ENCODE results near the gene LAMB2. TPM values are rescaled to one million over a fixed set of nuclear protein-coding genes. Genes with fewer than 3 reads are reported as not detected.

The LAMB2 gene
- total RNA-seq, 1 donor from 2014 or later: not detected

DNA sequence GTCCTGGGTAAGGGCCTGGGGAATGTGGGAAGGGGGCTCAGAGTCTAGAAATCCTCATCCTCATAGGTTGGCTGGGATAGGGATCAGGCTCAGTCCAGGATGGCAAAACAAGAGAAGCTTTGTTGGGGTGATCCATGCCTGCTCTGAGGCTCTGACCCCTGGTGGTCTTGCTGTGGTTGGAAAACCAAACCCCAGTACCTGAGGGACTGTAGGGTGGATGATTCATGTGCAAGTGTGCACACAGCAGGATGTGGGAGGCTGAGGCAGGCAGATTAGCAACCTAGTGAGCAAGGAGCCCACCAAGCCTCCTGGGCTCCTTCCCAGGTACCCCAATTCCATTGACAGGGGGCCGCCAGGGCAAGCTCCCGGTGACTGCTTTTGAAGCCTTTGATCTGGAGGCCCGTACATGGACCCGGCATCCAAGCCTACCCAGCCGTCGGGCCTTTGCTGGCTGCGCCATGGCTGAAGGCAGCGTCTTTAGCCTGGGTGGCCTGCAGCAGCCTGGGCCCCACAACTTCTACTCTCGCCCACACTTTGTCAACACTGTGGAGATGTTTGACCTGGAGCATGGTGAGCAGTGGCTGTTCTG is 41.6 kb upstream of the LAMB2 start:
- ATAC-seq (ENCODE audit: low read depth): no peak
- no peak for DNase-seq
- Mint-ChIP-seq H3K36me3 (ENCODE audit: low read depth) (no peaks in the 10 kb centered on the region), H3K27ac (no peak overlapping the region), H3K9me3 (no peaks in the 10 kb centered on the region), H3K27me3 (peaks cover 9% of the 10 kb centered on the region), H3K4me3 (no peak overlapping the region), H3K4me1 (peaks cover 5% of the 10 kb centered on the region)
- TF ChIP-seq, protein P1, sequence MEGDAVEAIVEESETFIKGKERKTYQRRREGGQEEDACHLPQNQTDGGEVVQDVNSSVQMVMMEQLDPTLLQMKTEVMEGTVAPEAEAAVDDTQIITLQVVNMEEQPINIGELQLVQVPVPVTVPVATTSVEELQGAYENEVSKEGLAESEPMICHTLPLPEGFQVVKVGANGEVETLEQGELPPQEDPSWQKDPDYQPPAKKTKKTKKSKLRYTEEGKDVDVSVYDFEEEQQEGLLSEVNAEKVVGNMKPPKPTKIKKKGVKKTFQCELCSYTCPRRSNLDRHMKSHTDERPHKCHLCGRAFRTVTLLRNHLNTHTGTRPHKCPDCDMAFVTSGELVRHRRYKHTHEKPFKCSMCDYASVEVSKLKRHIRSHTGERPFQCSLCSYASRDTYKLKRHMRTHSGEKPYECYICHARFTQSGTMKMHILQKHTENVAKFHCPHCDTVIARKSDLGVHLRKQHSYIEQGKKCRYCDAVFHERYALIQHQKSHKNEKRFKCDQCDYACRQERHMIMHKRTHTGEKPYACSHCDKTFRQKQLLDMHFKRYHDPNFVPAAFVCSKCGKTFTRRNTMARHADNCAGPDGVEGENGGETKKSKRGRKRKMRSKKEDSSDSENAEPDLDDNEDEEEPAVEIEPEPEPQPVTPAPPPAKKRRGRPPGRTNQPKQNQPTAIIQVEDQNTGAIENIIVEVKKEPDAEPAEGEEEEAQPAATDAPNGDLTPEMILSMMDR (IDR thresholded peaks at IDR 0.05): no peak
- intact Hi-C loops (cut with micrococcal nuclease): loop anchor here (5.0 kb wide), 1 partner anchor 123 kb away; no protein-coding TSS in a partner anchor
- POLR2A ChIA-PET: no interaction called here
- CTCF ChIA-PET: no interaction called here

DNA sequence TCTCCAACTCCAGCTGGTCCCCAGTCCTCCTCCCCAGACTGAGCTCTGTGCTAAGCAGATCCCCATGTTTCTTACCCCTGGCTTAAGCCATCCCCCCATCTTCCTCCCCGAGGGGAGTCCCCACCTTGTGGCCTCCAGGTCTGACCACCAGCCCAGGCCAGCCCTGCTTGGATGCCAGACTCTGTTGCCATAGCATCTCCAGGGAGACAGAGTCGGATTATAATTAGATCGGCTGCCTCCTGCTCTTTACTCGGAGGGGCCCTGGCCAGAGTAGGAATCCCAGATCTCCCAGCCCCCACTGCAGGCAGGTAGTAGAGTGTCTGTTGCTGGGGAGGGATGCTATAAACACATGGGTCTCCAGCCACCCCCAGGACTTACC is 40.9 kb upstream of the LAMB2 start:
- no peak for ATAC-seq (ENCODE audit: low read depth)
- Mint-ChIP-seq H3K36me3 (ENCODE audit: low read depth) (no peaks in the 10 kb centered on the region), H3K4me1 (peaks cover 5% of the 10 kb centered on the region), H3K9me3 (no peaks in the 10 kb centered on the region), H3K4me3 (no peak overlapping the region), H3K27me3 (peaks cover 2% of the 10 kb centered on the region), H3K27ac (no peak overlapping the region)
- POLR2A ChIA-PET: no interaction called here
- CTCF ChIA-PET: no interaction called here
- intact Hi-C loops (cut with micrococcal nuclease): loop anchor here (5.0 kb wide), 1 partner anchor 124 kb away; no protein-coding TSS in a partner anchor
- TF ChIP-seq, protein P1 (IDR thresholded peaks at IDR 0.05): no peak
- no peak for DNase-seq

DNA sequence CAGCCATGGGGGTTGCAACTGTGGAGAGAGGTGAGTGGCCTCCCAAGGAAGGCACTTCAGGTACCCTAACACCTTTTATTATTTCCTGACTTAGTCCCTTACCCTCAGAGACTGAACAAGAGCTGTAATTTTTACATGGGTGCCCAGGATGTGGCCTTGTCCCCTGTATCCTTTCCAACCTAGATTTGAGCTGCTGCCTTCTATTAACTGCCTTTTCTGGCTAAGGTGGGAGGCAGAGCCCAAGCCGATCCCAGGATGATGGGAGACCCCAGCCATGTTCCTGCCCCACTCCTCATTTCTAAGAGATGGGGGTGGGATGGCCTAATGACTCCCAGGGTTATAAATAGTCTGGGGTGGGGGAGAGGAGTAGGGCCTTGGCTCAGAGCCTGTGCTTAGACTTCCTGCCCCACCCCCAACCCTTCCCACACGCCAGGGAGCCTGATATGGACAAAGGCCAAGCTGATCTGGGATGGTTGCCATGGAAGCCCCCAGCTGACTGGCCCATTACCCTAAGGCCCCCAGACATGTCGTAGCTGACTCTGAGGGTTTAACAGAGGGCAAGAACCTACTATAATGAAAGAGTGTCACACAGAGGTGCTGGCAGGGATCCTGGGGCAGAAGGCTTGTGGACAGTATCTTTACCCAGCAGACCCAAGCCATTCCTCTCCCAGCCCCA is 40.4 kb upstream of the LAMB2 start:
- DNase-seq (no peak), ATAC-seq (ENCODE audit: low read depth) (no peak)
- H3K36me3 Mint-ChIP-seq (ENCODE audit: low read depth): no peaks in the 10 kb centered on the region
- H3K9me3 Mint-ChIP-seq: no peaks in the 10 kb centered on the region
- no peak overlapping the region for H3K4me3 Mint-ChIP-seq
- peaks cover 5% of the 10 kb centered on the region for H3K4me1 Mint-ChIP-seq
- CTCF ChIA-PET: interaction anchor here (1.2 kb wide), 1 partner anchor 276 kb away, joined by 4 read pairs; no protein-coding TSS in a partner anchor
- peaks cover 2% of the 10 kb centered on the region for H3K27me3 Mint-ChIP-seq
- TF ChIP-seq, protein P1 (IDR thresholded peaks at IDR 0.05): no peak
- intact Hi-C loops (cut with micrococcal nuclease): loop anchor here (5.0 kb wide), 1 partner anchor 124 kb away; no protein-coding TSS in a partner anchor
- POLR2A ChIA-PET: no interaction called here
- H3K27ac Mint-ChIP-seq: no peak overlapping the region

DNA sequence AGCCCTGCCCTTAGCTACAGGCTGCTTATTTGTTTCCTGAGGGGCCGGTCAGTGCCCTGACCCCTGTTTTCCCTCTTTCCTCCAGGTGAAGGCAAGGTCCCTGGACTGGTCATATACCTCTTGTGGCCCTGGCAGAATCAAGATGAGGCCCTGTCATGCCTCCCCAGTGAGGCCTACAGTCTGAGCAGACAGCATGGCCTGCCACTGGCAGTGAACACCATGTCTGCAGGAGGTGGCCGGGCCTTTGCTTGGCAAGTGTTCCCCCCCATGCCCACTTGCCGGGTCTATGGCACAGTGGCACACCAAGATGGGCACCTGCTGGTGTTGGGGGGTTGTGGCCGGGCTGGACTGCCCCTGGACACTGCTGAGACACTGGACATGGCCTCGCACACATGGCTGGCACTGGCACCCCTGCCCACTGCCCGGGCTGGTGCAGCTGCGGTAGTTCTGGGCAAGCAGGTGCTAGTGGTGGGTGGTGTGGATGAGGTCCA is 39.7 kb upstream of the LAMB2 start:
- CTCF ChIA-PET: interaction anchor here (1.2 kb wide), 1 partner anchor 277 kb away, joined by 4 read pairs; no protein-coding TSS in a partner anchor
- intact Hi-C loops (cut with micrococcal nuclease): loop anchor here (5.0 kb wide), 1 partner anchor 125 kb away; no protein-coding TSS in a partner anchor
- no peaks in the 10 kb centered on the region for H3K9me3 Mint-ChIP-seq
- peaks cover 5% of the 10 kb centered on the region for H3K4me1 Mint-ChIP-seq
- DNase-seq: no peak
- H3K4me3 Mint-ChIP-seq: no peak overlapping the region
- POLR2A ChIA-PET: no interaction called here
- H3K27ac Mint-ChIP-seq: no peak overlapping the region
- H3K36me3 Mint-ChIP-seq (ENCODE audit: low read depth): no peaks in the 10 kb centered on the region
- H3K27me3 Mint-ChIP-seq: peaks cover 2% of the 10 kb centered on the region
- no peak for ATAC-seq (ENCODE audit: low read depth)
- TF ChIP-seq, protein P1 (IDR thresholded peaks at IDR 0.05): no peak

All from activated B cell treated with CpG ODN at 0.5 μM for 24 hours (primary cell).